ENCODE data around the gene ARF1. TPM values are rescaled to one million over a fixed set of nuclear protein-coding genes. Genes with fewer than 3 reads are reported as not detected.

ARF1 gene
- total RNA-seq, 1 experiment from 2014 or later: 395 TPM

- intact Hi-C loops (cut with micrococcal nuclease; ENCODE audit: unreplicated experiment): no loop called here
- no peak for DNase-seq (ENCODE audit: low spot score)
- no TSS peak for BruUV-seq (replicated peaks)
- H3K4me3 ChIP-seq (ENCODE audit: low read depth, low read length, poor library complexity, severe bottlenecking): no peak overlapping the region
- H3K4me1 ChIP-seq (ENCODE audit: insufficient read depth, low read length, poor library complexity, severe bottlenecking): peaks cover 4% of the 10 kb centered on the region
- ChIA-PET POLR2A (ENCODE audit: low non-redundant PET) (no interaction called here), CTCF (no interaction called here)
- no peaks in the 10 kb centered on the region for H3K36me3 ChIP-seq (ENCODE audit: insufficient read depth, low read length, poor library complexity, severe bottlenecking)
- H3K27ac ChIP-seq (ENCODE audit: low read depth, low read length, poor library complexity, severe bottlenecking): no peak overlapping the region
- peaks cover 30% of the 10 kb centered on the region for H3K27me3 ChIP-seq (replicated peaks; ENCODE audit: insufficient read depth, low read depth, low read length, poor library complexity)
- H3K9me3 ChIP-seq (ENCODE audit: low read depth, low read length, poor library complexity, severe bottlenecking): no peaks in the 10 kb centered on the region
- TF ChIP-seq EZH2 (IDR thresholded peaks at IDR 0.05; ENCODE audit: borderline replicate concordance, low read depth, low read length, poor library complexity, severe bottlenecking): no peak
- no peak for TF ChIP-seq CTCF (conservative IDR thresholded peaks at IDR 0.05; ENCODE audit: low read depth, low read length)
These were observed 46.7 kb upstream of the ARF1 start for GRCh38 chr1:228035844-228036243.

GRCh38 chr1:228036701-228037231 is 45.7 kb upstream of the ARF1 start:
- Histone ChIP-seq H3K4me3 (ENCODE audit: low read depth, low read length, poor library complexity, severe bottlenecking) (no peak overlapping the region), H3K4me1 (ENCODE audit: insufficient read depth, low read length, poor library complexity, severe bottlenecking) (peaks cover 4% of the 10 kb centered on the region), H3K27ac (ENCODE audit: low read depth, low read length, poor library complexity, severe bottlenecking) (no peak overlapping the region), H3K9me3 (ENCODE audit: low read depth, low read length, poor library complexity, severe bottlenecking) (no peaks in the 10 kb centered on the region), H3K27me3 (replicated peaks; ENCODE audit: insufficient read depth, low read depth, low read length, poor library complexity) (peaks cover 36% of the 10 kb centered on the region), H3K36me3 (ENCODE audit: insufficient read depth, low read length, poor library complexity, severe bottlenecking) (no peaks in the 10 kb centered on the region)
- CTCF ChIA-PET: no interaction called here
- DNase-seq (ENCODE audit: low spot score): no peak
- POLR2A ChIA-PET (ENCODE audit: low non-redundant PET): no interaction called here
- intact Hi-C loops (cut with micrococcal nuclease; ENCODE audit: unreplicated experiment): no loop called here
- TF ChIP-seq CTCF (conservative IDR thresholded peaks at IDR 0.05; ENCODE audit: low read depth, low read length) (no peak), EZH2 (IDR thresholded peaks at IDR 0.05; ENCODE audit: borderline replicate concordance, low read depth, low read length, poor library complexity, severe bottlenecking) (no peak)
- BruUV-seq (replicated peaks): no TSS peak

- TF ChIP-seq CTCF (conservative IDR thresholded peaks at IDR 0.05; ENCODE audit: low read depth, low read length) (no peak), EZH2 (IDR thresholded peaks at IDR 0.05; ENCODE audit: borderline replicate concordance, low read depth, low read length, poor library complexity, severe bottlenecking) (no peak)
- H3K27ac ChIP-seq (ENCODE audit: low read depth, low read length, poor library complexity, severe bottlenecking): no peak overlapping the region
- H3K4me3 ChIP-seq (ENCODE audit: low read depth, low read length, poor library complexity, severe bottlenecking): peak overlapping the region; percentile 17
- intact Hi-C loops (cut with micrococcal nuclease; ENCODE audit: unreplicated experiment): no loop called here
- peak; percentile 45 for DNase-seq (ENCODE audit: low spot score)
- H3K4me1 ChIP-seq (ENCODE audit: insufficient read depth, low read length, poor library complexity, severe bottlenecking): peaks cover 4% of the 10 kb centered on the region
- no peaks in the 10 kb centered on the region for H3K9me3 ChIP-seq (ENCODE audit: low read depth, low read length, poor library complexity, severe bottlenecking)
- peaks cover 40% of the 10 kb centered on the region for H3K27me3 ChIP-seq (replicated peaks; ENCODE audit: insufficient read depth, low read depth, low read length, poor library complexity)
- no peaks in the 10 kb centered on the region for H3K36me3 ChIP-seq (ENCODE audit: insufficient read depth, low read length, poor library complexity, severe bottlenecking)
- ChIA-PET CTCF (no interaction called here), POLR2A (ENCODE audit: low non-redundant PET) (no interaction called here)
- no TSS peak for BruUV-seq (replicated peaks)
These were observed 44.8 kb upstream of the ARF1 start for GRCh38 chr1:228037401-228038386.
